Smooth muscle cell (in vitro differentiated cells): Measurements from ENCODE around the gene GTF3C5. TPM values are rescaled to one million over a fixed set of nuclear protein-coding genes. Genes with fewer than 3 reads are reported as not detected.

Experiments used
- DNase-seq: peaks from one replicate; lab custom pipeline; 2025; ENCODE audit not compliant: unreplicated experiment; lab: John Stamatoyannopoulos, UW
- H2AFZ ChIP-seq: fragments of 200-600 bp; sonication (generic); 2 replicates; pipeline ENCODE4 v1.6.0; 2016; ENCODE audit warnings: antibody characterized with exemption, low read depth, mild to moderate bottlenecking
- H3F3A ChIP-seq: fragments of 200-600 bp; sonication (generic); 2 replicates; pipeline ENCODE4 v1.6.0; 2017; ENCODE audit warnings: antibody characterized with exemption, low read depth
- H3K27ac ChIP-seq: fragments of 200-600 bp; sonication (generic); 2 replicates; pipeline ENCODE4 v1.5.1; 2016; ENCODE audit warnings: low read depth, mild to moderate bottlenecking
- H3K27me3 ChIP-seq: fragments of 200-600 bp; sonication (generic); 2 replicates; pipeline ENCODE4 v1.6.1; 2016; ENCODE audit warnings: low read depth, mild to moderate bottlenecking
- H3K36me3 ChIP-seq: fragments of 200-600 bp; sonication (generic); 2 replicates; pipeline ENCODE4 v1.5.1; 2016; ENCODE audit warnings: low read depth
- H3K4me1 ChIP-seq: fragments of 200-600 bp; sonication (generic); 2 replicates; pipeline ENCODE4 v1.5.1; 2016; ENCODE audit warnings: low read depth
- H3K4me2 ChIP-seq: fragments of 200-600 bp; sonication (generic); 2 replicates; pipeline ENCODE4 v1.6.0; 2016; ENCODE audit warnings: mild to moderate bottlenecking
- H3K4me3 ChIP-seq: fragments of 200-600 bp; sonication (generic); 2 replicates; pipeline ENCODE4 v1.5.1; 2016; ENCODE audit warnings: mild to moderate bottlenecking
- H3K79me2 ChIP-seq: fragments of 200-600 bp; sonication (generic); 2 replicates; pipeline ENCODE4 v1.6.0; 2016; ENCODE audit warnings: low read depth, mild to moderate bottlenecking
- H3K9ac ChIP-seq: fragments of 200-600 bp; sonication (generic); 2 replicates; pipeline ENCODE4 v1.6.0; 2016; ENCODE audit warnings: low read depth
- H3K9me3 ChIP-seq: fragments of 200-600 bp; sonication (generic); replicated peaks from 2 replicates; pipeline ENCODE4 v1.5.1; 2016; ENCODE audit warnings: low read depth
- H4K20me1 ChIP-seq: fragments of 200-600 bp; sonication (generic); 2 replicates; pipeline ENCODE4 v1.6.0; 2016; ENCODE audit warnings: low read depth
- WGBS: methylation state at CpG from one replicate; pipeline ENCODE4 v1.1.7; 2016; ENCODE audit warnings: low lambda C conversion rate; 5-methylcytosine and 5-hydroxymethylcytosine counted together
- polyA plus RNA-seq: library from polyadenylated mRNA; unstranded; fragments of >200 nt; fragmentation: Nextera tagmentation; extraction: Ambion mirVana; gene quantifications from 2 replicates; pipeline ENCODE4 v1.2.1, GENCODE V29; 2016
- total RNA-seq: library from RNA; depleted of rRNA; stranded (reverse); fragments of >200 nt; gene quantifications from 2 replicates; pipeline ENCODE4 v1.2.3, GENCODE V29; 2014
- TF ChIP-seq, protein P1 (sequence below): fragments of 200-600 bp; sonication (generic); IDR thresholded peaks from 2 replicates; pipeline ENCODE4 v1.5.1; 2017; ENCODE audit warnings: borderline replicate concordance, mild to moderate bottlenecking, antibody characterized with exemption; ENCODE audit not compliant: insufficient read depth, poor library complexity, severe bottlenecking

GTF3C5 gene
- total and polyA plus RNA-seq, 2 experiments from 2014 or later: 44.2 to 59.0 TPM

DNA sequence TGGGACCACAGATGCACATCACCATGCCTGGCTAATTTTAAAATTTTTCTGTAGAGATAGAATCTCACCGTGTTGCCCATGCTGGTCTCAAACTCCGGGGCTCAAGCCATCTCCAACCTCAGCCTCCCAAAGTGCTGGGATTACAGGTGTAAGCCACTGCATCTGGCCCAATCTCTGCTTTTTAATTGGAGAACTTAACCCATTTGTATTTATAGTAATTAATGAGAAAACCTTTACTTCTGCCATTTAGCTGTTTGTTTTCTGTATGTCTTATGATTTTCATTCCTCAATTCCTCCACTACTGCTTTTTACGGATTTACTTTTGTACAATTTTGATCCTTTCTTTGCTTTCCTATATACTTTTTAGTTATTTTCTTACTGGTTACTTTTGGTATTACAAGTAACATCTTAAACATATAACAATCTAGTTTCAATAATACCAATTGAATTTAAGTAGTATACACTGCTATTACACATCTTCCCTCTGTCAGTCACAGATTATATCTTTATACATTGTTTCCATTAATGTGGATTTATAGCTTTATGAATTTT lies 64.1 kb downstream of the GTF3C5 start:
- Histone ChIP-seq H3K36me3 (peaks cover 6% of the 10 kb centered on the region), H3K9ac (no peak overlapping the region), H3K27ac (no peak overlapping the region), H2AFZ (no peak overlapping the region), H3F3A (no peaks in the 10 kb centered on the region), H4K20me1 (no peaks in the 10 kb centered on the region), H3K9me3 (no peaks in the 10 kb centered on the region), H3K4me2 (no peak overlapping the region), H3K79me2 (no peaks in the 10 kb centered on the region), H3K4me1 (no peaks in the 10 kb centered on the region), H3K4me3 (no peak overlapping the region), H3K27me3 (no peaks in the 10 kb centered on the region)
- TF ChIP-seq, protein P1, sequence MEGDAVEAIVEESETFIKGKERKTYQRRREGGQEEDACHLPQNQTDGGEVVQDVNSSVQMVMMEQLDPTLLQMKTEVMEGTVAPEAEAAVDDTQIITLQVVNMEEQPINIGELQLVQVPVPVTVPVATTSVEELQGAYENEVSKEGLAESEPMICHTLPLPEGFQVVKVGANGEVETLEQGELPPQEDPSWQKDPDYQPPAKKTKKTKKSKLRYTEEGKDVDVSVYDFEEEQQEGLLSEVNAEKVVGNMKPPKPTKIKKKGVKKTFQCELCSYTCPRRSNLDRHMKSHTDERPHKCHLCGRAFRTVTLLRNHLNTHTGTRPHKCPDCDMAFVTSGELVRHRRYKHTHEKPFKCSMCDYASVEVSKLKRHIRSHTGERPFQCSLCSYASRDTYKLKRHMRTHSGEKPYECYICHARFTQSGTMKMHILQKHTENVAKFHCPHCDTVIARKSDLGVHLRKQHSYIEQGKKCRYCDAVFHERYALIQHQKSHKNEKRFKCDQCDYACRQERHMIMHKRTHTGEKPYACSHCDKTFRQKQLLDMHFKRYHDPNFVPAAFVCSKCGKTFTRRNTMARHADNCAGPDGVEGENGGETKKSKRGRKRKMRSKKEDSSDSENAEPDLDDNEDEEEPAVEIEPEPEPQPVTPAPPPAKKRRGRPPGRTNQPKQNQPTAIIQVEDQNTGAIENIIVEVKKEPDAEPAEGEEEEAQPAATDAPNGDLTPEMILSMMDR: no peak
- 98% methylated on average over 3 of the region's 3 CpGs for WGBS
- no peak for DNase-seq

DNA sequence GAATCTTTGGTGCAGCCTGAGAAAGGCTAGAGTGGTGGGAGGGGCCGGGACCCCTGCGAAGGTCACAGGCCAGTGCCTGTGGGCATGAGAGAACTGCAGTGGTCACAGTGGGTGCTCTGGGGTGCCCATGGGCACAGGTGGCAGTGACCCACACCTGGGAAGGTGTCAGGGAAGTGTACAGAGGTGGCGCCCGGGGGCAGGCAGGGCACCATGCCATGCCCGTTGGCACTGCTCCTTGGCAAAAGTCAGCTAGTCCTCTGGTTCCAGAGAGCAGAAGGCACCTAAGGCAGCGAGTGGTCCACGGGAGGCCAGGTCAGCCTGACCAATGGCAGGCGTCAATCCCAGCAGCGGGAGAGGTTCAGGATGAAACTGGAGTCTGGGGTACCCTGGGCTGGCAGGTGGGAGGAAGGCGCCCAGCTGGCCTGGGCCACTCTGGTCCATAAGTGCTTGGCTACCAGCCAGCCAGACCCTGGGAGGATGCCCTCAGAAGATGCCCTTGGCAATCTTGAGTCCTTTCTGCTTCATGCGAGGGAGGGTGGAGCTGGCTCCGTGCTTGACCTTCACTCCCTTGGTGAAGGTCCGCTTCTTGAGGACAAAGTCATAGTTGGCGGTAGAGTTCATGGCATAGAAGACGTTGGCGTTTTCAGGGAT lies 67.4 kb downstream of the GTF3C5 start:
- H4K20me1 ChIP-seq: no peaks in the 10 kb centered on the region
- DNase-seq: no peak
- H3K4me2 ChIP-seq: no peak overlapping the region
- peaks cover 6% of the 10 kb centered on the region for H3K36me3 ChIP-seq
- H3K9me3 ChIP-seq: no peaks in the 10 kb centered on the region
- TF ChIP-seq, protein P1: no peak
- no peak overlapping the region for H3K27ac ChIP-seq
- H3K79me2 ChIP-seq: no peaks in the 10 kb centered on the region
- no peak overlapping the region for H2AFZ ChIP-seq
- 91% methylated on average over 16 of the region's 16 CpGs for WGBS
- no peak overlapping the region for H3K4me3 ChIP-seq
- no peaks in the 10 kb centered on the region for H3F3A ChIP-seq
- no peak overlapping the region for H3K9ac ChIP-seq
- H3K4me1 ChIP-seq: no peaks in the 10 kb centered on the region
- no peaks in the 10 kb centered on the region for H3K27me3 ChIP-seq

DNA sequence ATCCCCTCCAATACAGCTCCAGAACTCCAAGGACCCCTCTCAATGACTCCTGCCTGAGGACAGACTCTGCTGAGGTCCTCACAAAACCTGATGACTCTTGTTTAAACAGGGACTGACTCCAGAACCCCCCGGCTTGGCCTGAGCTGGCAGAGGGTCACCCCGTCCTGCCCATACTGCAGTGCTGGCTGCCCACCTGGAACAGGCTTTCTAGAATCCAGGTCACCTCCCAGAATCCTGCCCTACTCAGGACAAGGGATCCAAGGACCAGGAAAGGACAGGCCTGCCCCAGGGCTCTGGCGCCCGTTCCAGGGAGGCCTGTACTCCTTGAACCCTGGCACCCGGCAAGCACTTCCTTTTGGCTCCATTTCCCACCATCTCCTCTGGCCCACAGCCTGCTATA lies 68.1 kb downstream of the GTF3C5 start:
- H3K4me3 ChIP-seq: no peak overlapping the region
- WGBS: 98% methylated on average over 5 of the region's 5 CpGs
- H3K36me3 ChIP-seq: peaks cover 6% of the 10 kb centered on the region
- no peak overlapping the region for H3K4me2 ChIP-seq
- no peak overlapping the region for H3K27ac ChIP-seq
- no peaks in the 10 kb centered on the region for H3K27me3 ChIP-seq
- TF ChIP-seq, protein P1: no peak
- H2AFZ ChIP-seq: no peak overlapping the region
- H3K79me2 ChIP-seq: no peaks in the 10 kb centered on the region
- no peaks in the 10 kb centered on the region for H4K20me1 ChIP-seq
- no peaks in the 10 kb centered on the region for H3F3A ChIP-seq
- no peak overlapping the region for H3K9ac ChIP-seq
- H3K4me1 ChIP-seq: no peaks in the 10 kb centered on the region
- H3K9me3 ChIP-seq: no peaks in the 10 kb centered on the region
- DNase-seq: no peak
